Skin epidermis (tissue), 12 donors: ENCODE results near the gene HM13.
"Not testable (repeated sequence)": the region's sequence is repeated elsewhere in the genome, so short reads cannot be mapped to it uniquely, and the experiment has no call there.

ENCODE experiments used
- H3K27ac ChIP-seq, 21 experiments: fragments of 200-600 bp; sonication (generic) in 11 of 21; one replicate each; pipeline ENCODE4 v1.5.0; 2020; ENCODE audit warnings: mild to moderate bottlenecking in 3 of 21, inconsistent platforms in 2 of 21, moderate library complexity in 2 of 21
- H3K4me3 ChIP-seq, 7 experiments: fragments of 200-600 bp; sonication (generic) in 2 of 7; one replicate each; pipeline ENCODE4 v1.5.0; 2020; ENCODE audit warnings: inconsistent platforms in 2 of 7, mild to moderate bottlenecking in 2 of 7, moderate library complexity in 1 of 7

Gene HM13, protein sequence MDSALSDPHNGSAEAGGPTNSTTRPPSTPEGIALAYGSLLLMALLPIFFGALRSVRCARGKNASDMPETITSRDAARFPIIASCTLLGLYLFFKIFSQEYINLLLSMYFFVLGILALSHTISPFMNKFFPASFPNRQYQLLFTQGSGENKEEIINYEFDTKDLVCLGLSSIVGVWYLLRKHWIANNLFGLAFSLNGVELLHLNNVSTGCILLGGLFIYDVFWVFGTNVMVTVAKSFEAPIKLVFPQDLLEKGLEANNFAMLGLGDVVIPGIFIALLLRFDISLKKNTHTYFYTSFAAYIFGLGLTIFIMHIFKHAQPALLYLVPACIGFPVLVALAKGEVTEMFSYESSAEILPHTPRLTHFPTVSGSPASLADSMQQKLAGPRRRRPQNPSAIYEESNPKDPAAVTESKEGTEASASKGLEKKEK

GRCh38 chr20:31514154-31515071, at the start of gene HM13:
TSS of gene HM13 (plus strand) at chr20:31514442. CDS start at chr20:31514552, 110 bp downstream.
- peak within 1 kb of the TSS; percentile 62 to 96 (median 89) for H3K27ac ChIP-seq

GRCh38 chr20:31470946-31471345, 43.3 kb upstream of the HM13 start:
- not testable (repeated sequence) for H3K27ac ChIP-seq, H3K4me3 ChIP-seq

More at GRCh38 chr20:31514154-31515071, at the start of gene HM13:
- peak within 1 kb of the TSS; percentile 79 to 97 (median 89) for H3K4me3 ChIP-seq

GRCh38 chr20:31472395-31473330, 41.6 kb upstream of the HM13 start:
- Histone ChIP-seq H3K4me3 (no peak overlapping the region), H3K27ac (no peak overlapping the region)

- H3K27ac ChIP-seq: no peak overlapping the region
Measured at GRCh38 chr20:31473331-31474096, 40.7 kb upstream of the HM13 start.

DNA sequence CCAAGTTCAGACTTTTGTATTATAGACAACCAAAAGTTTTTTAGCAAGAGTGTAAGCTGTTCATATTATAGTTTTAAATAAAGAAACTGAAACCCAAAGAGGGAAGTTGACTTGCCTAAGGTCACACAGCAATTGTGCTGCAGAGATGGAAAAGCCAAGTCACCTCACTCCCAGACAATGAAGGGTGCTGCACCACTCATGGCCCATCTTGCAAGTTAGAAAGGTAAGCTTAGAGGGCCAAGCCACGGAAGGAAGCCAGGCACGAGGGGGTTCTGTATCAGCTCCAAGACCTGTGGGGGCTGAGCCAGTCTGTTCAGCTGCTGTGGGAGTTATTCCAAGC, 40.2 kb upstream of the HM13 start:
- no peak overlapping the region for H3K4me3 ChIP-seq
- no peak overlapping the region for H3K27ac ChIP-seq

More at GRCh38 chr20:31473331-31474096, 40.7 kb upstream of the HM13 start:
- H3K4me3 ChIP-seq: no peak overlapping the region

DNA sequence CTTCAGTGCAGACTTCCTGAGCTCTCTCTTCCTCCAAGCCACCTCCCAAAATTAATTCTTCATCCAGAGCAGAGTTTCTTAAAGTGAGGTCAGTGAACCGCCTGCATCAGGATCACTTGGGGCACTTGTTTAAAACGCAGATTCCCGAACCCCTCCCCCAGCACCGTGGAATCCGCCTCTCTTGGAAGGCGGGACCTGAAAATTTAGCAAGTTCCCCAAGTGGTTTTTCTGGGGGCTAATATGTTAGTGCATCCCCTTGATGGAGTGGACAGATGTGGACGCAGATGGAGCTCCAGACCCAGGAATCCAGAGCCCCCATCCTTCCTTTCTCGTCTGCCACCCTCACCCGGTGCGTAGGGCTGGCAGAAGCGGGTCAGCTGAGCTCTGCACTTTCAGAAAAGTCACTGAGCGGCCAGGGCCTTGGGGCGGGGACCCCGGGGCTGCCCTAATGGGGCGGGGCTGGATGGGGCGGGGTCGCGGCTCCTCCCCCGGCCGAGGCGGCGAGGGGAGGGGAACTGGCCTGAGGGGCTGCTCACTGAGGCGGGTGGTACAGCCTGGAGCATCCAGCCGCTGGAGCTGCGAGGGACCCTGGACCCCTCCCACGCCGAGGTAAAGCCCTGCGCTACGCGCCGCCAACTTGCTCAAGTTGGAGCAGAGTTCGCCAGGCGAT, 39.3 kb upstream of the HM13 start, which contains the start of the genes DEFB124 and REM1:
Gene DEFB124 (minus strand): TSS at position 370 of the 670 bp plus-strand sequence. CDS start 2,114 bp downstream, outside the sequence.
Gene REM1 (plus strand): TSS at position 531 of the 670 bp plus-strand sequence. CDS start 1,158 bp downstream, outside the sequence.
- Histone ChIP-seq H3K4me3 (peak within 1 kb of the TSS; percentile 18 to 40 (median 29)), H3K27ac (peak within 1 kb of the TSS in 7 of 21 experiments; percentile 22 to 75 (median 38))

DNA sequence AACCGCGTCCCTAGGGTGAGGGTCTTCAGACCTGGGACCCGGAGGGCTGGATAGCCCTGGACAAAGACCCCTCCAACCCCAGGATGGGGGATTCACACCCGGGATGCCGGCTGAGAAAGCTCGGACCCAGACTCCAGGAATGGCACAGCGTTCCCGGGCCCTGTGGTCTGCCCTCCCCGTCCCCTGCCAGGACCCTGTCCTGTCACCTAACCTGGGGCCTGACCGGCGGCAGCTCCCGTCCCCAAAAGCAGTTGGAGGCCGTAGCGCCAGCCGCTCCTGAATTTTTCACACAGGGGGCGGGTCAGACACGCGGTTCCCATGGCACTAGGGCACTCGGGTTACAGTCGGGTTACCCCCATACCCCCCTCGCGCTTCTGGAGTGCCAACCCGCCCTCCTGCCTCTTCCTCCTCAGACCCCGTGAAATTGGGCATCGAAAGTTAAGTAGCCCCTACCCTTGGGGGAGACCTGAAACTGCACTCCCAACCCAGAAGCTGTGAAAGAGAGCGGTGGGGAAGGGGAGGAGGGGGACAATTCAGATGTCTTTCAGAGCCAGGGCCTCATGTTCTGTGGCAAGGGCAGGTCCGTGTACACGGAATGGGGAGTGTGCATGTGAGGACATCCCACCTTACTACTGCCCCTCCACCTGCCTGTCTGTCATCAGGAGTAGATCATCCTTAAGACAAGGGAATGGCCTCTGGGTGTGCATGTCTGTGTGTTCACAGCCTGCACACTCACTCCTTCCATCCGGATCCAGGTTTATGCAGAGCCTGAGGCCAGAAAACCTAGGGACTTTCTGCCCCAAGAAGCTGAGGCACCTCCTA, 38.6 kb upstream of the HM13 start:
- Histone ChIP-seq H3K27ac (peak overlapping the region in 7 of 21 experiments; percentile 22 to 75 (median 38)), H3K4me3 (peak overlapping the region; percentile 18 to 40 (median 29))

- no peak overlapping the region for H3K27ac ChIP-seq
- peak overlapping the region in 1 of 7 experiments; percentile 29 for H3K4me3 ChIP-seq
Measured at GRCh38 chr20:31476294-31476585, 38.0 kb upstream of the HM13 start.

GRCh38 chr20:31476643-31477215, 37.5 kb upstream of the HM13 start:
- no peak overlapping the region for H3K27ac ChIP-seq
- no peak overlapping the region for H3K4me3 ChIP-seq

DNA sequence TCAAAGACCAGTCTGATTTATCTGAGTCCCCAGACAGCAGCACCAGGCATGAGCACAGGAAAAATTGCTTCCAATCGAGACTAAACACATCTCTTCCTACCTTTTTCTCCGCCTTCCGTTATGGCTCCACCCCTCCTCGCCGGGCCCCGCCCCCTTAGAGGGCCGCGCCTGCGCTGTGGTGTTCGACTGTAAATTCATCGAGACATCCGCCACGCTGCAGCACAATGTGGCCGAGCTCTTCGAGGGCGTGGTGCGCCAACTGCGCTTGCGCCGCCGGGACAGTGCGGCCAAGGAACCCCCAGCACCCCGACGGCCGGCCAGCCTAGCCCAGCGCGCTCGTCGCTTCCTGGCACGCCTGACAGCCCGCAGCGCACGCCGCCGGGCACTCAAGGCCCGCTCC, 30.2 kb upstream of the HM13 start:
- Histone ChIP-seq H3K27ac (peak overlapping the region in 1 of 21 experiments; percentile 38), H3K4me3 (no peak overlapping the region)

GRCh38 chr20:31485450-31486339, 28.5 kb upstream of the HM13 start:
- Histone ChIP-seq H3K27ac (peak overlapping the region in 15 of 21 experiments; percentile 0 to 78 (median 47)), H3K4me3 (peak overlapping the region in 1 of 7 experiments; percentile 15)

- peak overlapping the region in 1 of 21 experiments; percentile 10 for H3K27ac ChIP-seq
- no peak overlapping the region for H3K4me3 ChIP-seq
Measured at GRCh38 chr20:31488115-31488514, 26.1 kb upstream of the HM13 start.

DNA sequence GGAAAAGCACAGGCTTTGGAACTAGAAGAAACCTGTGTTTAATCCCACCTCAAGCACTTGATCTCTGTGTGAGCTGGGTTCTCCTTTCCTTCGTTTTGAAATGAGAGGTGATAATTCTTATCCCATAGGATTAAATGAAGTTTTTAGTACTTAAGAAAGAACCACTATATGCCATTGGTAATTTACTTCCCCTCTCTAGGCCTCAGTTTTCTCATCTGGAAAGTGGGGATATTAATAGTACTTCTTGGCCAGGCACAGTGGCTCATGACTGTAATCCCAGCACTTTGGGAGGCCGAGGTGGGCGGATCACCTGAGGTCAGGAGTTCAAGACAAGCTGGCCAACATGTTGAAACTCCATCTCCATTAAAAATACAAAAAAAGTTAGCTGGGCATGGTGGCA, 25.1 kb upstream of the HM13 start:
- Histone ChIP-seq H3K27ac (no peak overlapping the region), H3K4me3 (no peak overlapping the region)

GRCh38 chr20:31490752-31491151, 23.5 kb upstream of the HM13 start:
- Histone ChIP-seq H3K4me3 (no peak overlapping the region), H3K27ac (no peak overlapping the region)

DNA sequence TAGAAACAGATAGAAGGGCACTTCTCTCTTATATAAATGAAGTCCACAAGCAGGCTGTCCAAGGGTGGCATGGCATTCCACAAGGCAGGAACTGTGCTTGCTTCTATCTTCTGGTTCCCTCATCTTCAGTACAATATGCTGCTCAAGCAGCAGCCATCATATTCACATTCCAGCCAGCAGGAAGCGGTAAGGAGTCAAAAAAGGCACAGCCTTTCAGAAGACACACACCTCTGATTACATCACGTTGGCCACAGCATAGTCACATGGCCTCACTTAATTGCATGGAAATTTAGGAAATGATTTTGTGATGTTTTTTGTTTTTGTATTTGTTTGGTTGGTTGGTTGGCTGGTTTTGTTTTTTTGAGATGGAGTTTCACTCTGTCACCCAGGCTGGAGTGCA, 20.1 kb upstream of the HM13 start:
- no peak overlapping the region for H3K27ac ChIP-seq
- H3K4me3 ChIP-seq: no peak overlapping the region
